Measurements from ENCODE around the gene TBC1D10A. TPM values are rescaled to one million over a fixed set of nuclear protein-coding genes. Genes with fewer than 3 reads are reported as not detected.

Gene TBC1D10A
- total and polyA plus RNA-seq, 9 donors = 6.1 to 39.3 (median 28.1) TPM

DNA sequence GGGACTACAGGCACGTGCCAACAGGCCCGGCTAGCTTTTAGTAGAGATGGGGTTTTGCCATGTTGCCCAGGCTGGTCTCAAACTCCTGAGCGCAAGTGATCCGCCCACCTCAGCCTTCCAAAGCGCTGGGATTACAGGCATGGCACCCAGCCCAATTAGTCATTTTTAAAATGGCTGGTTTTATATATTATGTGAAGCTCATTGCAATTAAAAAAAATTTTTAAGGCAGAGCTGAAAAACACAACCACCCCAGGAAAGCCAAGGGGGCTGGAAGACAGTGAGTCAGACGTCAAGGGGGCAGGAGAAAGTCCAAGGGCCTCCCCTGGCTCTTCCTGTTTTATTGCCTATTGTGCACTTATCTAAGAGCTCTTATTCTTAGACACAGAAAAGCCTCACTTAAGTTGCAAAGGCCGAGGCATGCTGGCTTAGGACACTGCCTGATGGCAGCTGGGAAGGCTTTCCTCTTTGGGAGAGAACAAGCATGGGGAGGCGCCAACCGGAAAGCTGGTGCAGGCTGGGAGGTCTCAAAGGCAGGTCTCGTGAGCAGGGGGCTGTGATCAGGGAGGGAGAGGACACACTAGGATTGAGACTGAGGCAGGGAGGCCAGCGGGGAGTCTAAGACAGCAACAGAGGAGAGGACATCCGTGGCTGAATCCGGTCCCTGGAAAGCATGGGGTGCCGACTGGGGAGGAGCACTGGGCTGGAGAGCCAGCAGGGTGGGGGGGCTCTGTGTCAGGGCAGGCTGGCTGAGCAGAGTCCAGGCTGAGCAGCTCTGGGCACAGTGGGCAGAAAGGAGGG is 49.0 kb downstream of the TBC1D10A start:
- no peaks in the 10 kb centered on the region for H3K4me1 ChIP-seq (ENCODE audit: insufficient read depth)
- H3K9me3 ChIP-seq = no peaks in the 10 kb centered on the region
- H3K4me3 ChIP-seq = no peak overlapping the region
- H3K27ac ChIP-seq = peak overlapping the region in 1 of 2 donors; percentile 23
- no peaks in the 10 kb centered on the region for H3K27me3 ChIP-seq
- intact Hi-C loops (cut with DNase I) = loop anchor here in 1 of 4 donors (10.0 kb wide), 1 partner anchor 827 kb away; the partner anchor contains the start of gene SELENOM
- TF ChIP-seq POLR2A (IDR thresholded peaks at IDR 0.05) (no peak), EP300 (IDR thresholded peaks at IDR 0.05) (no peak)
- TF ChIP-seq, protein P1, sequence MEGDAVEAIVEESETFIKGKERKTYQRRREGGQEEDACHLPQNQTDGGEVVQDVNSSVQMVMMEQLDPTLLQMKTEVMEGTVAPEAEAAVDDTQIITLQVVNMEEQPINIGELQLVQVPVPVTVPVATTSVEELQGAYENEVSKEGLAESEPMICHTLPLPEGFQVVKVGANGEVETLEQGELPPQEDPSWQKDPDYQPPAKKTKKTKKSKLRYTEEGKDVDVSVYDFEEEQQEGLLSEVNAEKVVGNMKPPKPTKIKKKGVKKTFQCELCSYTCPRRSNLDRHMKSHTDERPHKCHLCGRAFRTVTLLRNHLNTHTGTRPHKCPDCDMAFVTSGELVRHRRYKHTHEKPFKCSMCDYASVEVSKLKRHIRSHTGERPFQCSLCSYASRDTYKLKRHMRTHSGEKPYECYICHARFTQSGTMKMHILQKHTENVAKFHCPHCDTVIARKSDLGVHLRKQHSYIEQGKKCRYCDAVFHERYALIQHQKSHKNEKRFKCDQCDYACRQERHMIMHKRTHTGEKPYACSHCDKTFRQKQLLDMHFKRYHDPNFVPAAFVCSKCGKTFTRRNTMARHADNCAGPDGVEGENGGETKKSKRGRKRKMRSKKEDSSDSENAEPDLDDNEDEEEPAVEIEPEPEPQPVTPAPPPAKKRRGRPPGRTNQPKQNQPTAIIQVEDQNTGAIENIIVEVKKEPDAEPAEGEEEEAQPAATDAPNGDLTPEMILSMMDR (IDR thresholded peaks at IDR 0.05) = no peak
- 32 to 41% (median 34%) methylated on average over 14 of the region's 14 CpGs for WGBS, 3 donors
- no peaks in the 10 kb centered on the region for H3K36me3 ChIP-seq
- peak in 1 of 5 donors; percentile 44 for DNase-seq

GRCh38 chr22:30276039-30276438 is 50.7 kb downstream of the TBC1D10A start:
- H3K9me3 ChIP-seq = no peaks in the 10 kb centered on the region
- intact Hi-C loops (cut with DNase I) = loop anchor here in 1 of 4 donors (10.0 kb wide), 1 partner anchor 829 kb away; the partner anchor contains the start of gene SELENOM
- TF ChIP-seq, protein P1 (IDR thresholded peaks at IDR 0.05) = no peak
- TF ChIP-seq POLR2A (IDR thresholded peaks at IDR 0.05) (no peak), EP300 (IDR thresholded peaks at IDR 0.05) (no peak)
- no peaks in the 10 kb centered on the region for H3K36me3 ChIP-seq
- no peak for DNase-seq
- H3K4me3 ChIP-seq = no peak overlapping the region
- no peaks in the 10 kb centered on the region for H3K27me3 ChIP-seq
- no peak overlapping the region for H3K27ac ChIP-seq
- H3K4me1 ChIP-seq (ENCODE audit: insufficient read depth) = no peaks in the 10 kb centered on the region
- WGBS, 3 donors = 76 to 80% (median 79%) methylated on average over 8 of the region's 8 CpGs

DNA sequence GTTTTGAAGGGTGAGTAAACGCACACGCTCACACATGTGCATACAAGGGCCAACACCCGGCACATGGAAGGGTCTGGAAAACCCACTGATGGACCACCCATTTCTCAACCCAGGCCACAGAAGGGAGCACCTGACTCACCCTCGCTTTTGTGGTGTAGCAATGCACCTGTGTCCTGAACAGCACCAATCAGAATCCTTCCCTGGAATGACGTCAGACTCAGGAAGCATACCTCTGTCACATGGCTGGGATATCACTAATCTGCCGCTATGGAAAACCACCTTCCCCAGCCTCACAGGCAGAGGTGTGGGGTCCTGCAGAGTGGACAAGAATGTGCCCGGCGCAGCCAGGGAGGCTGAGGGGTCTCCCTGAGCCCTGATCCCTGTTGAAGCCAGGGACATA is 51.1 kb downstream of the TBC1D10A start:
- H3K4me1 ChIP-seq (ENCODE audit: insufficient read depth) = no peaks in the 10 kb centered on the region
- no peak overlapping the region for H3K27ac ChIP-seq
- H3K9me3 ChIP-seq = no peaks in the 10 kb centered on the region
- DNase-seq = no peak
- intact Hi-C loops (cut with DNase I) = loop anchor here in 1 of 4 donors (10.0 kb wide), 1 partner anchor 829 kb away; the partner anchor contains the start of gene SELENOM
- H3K4me3 ChIP-seq = no peak overlapping the region
- WGBS, 3 donors = 62 to 77% (median 63%) methylated on average over 8 of the region's 8 CpGs
- H3K27me3 ChIP-seq = no peaks in the 10 kb centered on the region
- TF ChIP-seq, protein P1 (IDR thresholded peaks at IDR 0.05) = no peak
- TF ChIP-seq EP300 (IDR thresholded peaks at IDR 0.05) (no peak), POLR2A (IDR thresholded peaks at IDR 0.05) (no peak)
- H3K36me3 ChIP-seq = no peaks in the 10 kb centered on the region

DNA sequence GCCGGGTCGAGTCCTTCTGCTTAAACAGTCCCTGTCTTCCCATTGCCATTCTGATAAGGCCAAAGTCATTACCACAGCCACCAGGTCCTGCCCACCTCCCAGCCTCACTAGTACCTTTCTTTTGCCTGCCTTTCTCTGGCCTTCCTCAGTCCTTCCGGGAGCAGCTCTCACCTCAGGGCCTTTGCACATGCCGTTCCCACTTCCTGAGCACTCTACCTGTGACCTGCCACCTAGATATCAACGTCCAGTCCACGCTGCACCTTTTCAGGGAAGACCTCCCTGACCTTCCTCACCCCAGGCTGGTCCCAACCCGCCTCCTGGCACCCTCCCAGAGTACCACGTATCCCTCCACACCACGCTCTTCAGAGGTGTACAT is 52.3 kb downstream of the TBC1D10A start:
- H3K27me3 ChIP-seq = no peaks in the 10 kb centered on the region
- no peak overlapping the region for H3K27ac ChIP-seq
- H3K9me3 ChIP-seq = no peaks in the 10 kb centered on the region
- H3K4me3 ChIP-seq = no peak overlapping the region
- intact Hi-C loops (cut with DNase I) = loop anchor here in 1 of 4 donors (10.0 kb wide), 1 partner anchor 830 kb away; the partner anchor contains the start of gene SELENOM
- no peaks in the 10 kb centered on the region for H3K4me1 ChIP-seq (ENCODE audit: insufficient read depth)
- DNase-seq = no peak
- TF ChIP-seq, protein P1 (IDR thresholded peaks at IDR 0.05) = no peak
- TF ChIP-seq POLR2A (IDR thresholded peaks at IDR 0.05) = no peak
- no peak for TF ChIP-seq EP300 (IDR thresholded peaks at IDR 0.05)
- WGBS, 3 donors = 84 to 90% (median 86%) methylated on average over 9 of the region's 9 CpGs
- no peaks in the 10 kb centered on the region for H3K36me3 ChIP-seq

Measured in ovary (tissue), 9 donors.